ENCODE data around the gene SLC8B1.

DNA sequence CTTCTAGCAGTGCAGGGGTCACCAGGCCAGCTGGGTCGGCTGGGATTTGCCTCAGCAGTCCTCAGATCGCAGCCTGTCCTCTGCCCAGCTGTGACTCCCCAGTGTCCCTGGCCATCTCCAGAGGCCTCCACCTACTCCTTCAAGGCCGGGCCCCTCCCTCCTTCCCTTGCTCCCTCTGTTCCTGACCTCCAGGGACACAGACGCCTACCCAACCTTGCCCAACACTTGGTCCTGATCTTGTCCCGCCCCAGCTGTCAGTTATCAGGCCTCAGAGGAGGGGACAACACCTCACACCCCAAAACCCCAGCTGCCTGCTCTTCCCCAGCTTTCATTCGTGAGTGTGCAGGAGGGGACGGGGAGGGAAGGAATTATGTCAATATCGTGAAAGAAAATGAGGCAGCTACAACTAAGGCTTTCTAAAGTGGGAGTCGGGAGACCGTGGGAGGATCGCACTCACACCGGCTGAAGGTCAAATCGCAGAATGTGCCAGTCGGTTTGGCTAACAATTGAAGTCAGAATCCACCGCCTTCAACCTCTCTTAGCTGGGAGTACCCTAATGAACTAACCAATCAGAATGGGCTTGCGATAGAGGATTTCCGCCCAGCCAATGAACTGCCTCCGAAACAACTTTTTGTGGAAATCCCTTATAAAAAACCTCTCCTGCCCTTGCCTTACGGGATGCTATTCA, 14.1 kb upstream of the SLC8B1 start:
- TF ChIP-seq, protein P1, sequence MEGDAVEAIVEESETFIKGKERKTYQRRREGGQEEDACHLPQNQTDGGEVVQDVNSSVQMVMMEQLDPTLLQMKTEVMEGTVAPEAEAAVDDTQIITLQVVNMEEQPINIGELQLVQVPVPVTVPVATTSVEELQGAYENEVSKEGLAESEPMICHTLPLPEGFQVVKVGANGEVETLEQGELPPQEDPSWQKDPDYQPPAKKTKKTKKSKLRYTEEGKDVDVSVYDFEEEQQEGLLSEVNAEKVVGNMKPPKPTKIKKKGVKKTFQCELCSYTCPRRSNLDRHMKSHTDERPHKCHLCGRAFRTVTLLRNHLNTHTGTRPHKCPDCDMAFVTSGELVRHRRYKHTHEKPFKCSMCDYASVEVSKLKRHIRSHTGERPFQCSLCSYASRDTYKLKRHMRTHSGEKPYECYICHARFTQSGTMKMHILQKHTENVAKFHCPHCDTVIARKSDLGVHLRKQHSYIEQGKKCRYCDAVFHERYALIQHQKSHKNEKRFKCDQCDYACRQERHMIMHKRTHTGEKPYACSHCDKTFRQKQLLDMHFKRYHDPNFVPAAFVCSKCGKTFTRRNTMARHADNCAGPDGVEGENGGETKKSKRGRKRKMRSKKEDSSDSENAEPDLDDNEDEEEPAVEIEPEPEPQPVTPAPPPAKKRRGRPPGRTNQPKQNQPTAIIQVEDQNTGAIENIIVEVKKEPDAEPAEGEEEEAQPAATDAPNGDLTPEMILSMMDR (IDR thresholded peaks at IDR 0.05), result no peak
- TF ChIP-seq POLR2A (IDR thresholded peaks at IDR 0.05), result no peak
